Stimulated activated memory B cell treated with anti-CD40 and anti-IgM and Interleukin-4, amounts not matched to agents 10 μg/mL and 1 μg/mL and 100 μg/mL, for 72 hours (primary cell): ENCODE results near the gene TNIK.

Source experiments
- ATAC-seq: fragments of 150-1000 bp; cut with Tn5 transposase; 2 replicates; pipeline ENCODE4 v1.10.0; 2021
- H3K27ac Mint-ChIP-seq: one replicate; pipeline ENCODE4 v1.8.0; 2022; ENCODE audit warnings: mild to moderate bottlenecking, mixed read lengths
- H3K27me3 Mint-ChIP-seq: one replicate; pipeline ENCODE4 v1.8.0; 2022; ENCODE audit warnings: mixed read lengths
- H3K36me3 Mint-ChIP-seq: one replicate; pipeline ENCODE4 v1.8.0; 2022; ENCODE audit warnings: mixed read lengths
- H3K4me1 Mint-ChIP-seq: one replicate; pipeline ENCODE4 v1.8.0; 2022; ENCODE audit warnings: mixed read lengths
- H3K4me3 Mint-ChIP-seq: one replicate; pipeline ENCODE4 v1.8.0; 2022; ENCODE audit warnings: mild to moderate bottlenecking, moderate library complexity, mixed read lengths
- H3K9me3 Mint-ChIP-seq: one replicate; pipeline ENCODE4 v1.8.0; 2022; ENCODE audit warnings: mixed read lengths

The TNIK gene

GRCh38 chr3:171227828-171228227, 232.4 kb downstream of the TNIK start:
- H3K27me3 Mint-ChIP-seq = no peaks in the 10 kb centered on the region
- no peaks in the 10 kb centered on the region for H3K4me1 Mint-ChIP-seq
- H3K4me3 Mint-ChIP-seq = no peak overlapping the region
- H3K9me3 Mint-ChIP-seq = no peaks in the 10 kb centered on the region
- no peak for ATAC-seq
- no peaks in the 10 kb centered on the region for H3K36me3 Mint-ChIP-seq
- no peak overlapping the region for H3K27ac Mint-ChIP-seq

GRCh38 chr3:171227359-171227758, 232.8 kb downstream of the TNIK start:
- no peak for ATAC-seq
- Mint-ChIP-seq H3K36me3 (no peaks in the 10 kb centered on the region), H3K4me3 (no peak overlapping the region), H3K27me3 (no peaks in the 10 kb centered on the region), H3K4me1 (no peaks in the 10 kb centered on the region), H3K9me3 (no peaks in the 10 kb centered on the region), H3K27ac (no peak overlapping the region)

GRCh38 chr3:171226794-171227193, 233.4 kb downstream of the TNIK start:
- Mint-ChIP-seq H3K4me3 (no peak overlapping the region), H3K9me3 (no peaks in the 10 kb centered on the region), H3K27me3 (no peaks in the 10 kb centered on the region), H3K27ac (no peak overlapping the region), H3K4me1 (no peaks in the 10 kb centered on the region), H3K36me3 (no peaks in the 10 kb centered on the region)
- no peak for ATAC-seq

DNA sequence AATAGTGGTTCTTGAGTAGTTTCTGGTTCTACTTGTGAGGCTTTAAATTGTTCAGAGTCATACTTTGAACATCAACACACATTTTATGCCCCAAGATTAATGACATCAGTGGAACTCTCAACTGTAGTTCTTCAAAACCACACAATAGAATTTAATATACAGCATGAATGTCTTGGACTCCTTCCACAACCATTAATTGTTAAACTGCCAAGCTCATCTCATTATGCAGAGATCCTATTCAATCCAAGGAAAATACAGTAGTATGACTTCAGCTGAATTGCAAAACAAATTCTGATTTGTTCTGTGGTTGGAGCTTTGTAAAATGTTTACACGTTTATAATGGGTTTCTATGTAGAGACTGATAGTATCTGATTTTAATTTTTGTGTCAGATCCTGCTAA, 234.5 kb downstream of the TNIK start:
- no peaks in the 10 kb centered on the region for H3K4me1 Mint-ChIP-seq
- H3K27ac Mint-ChIP-seq = no peak overlapping the region

GRCh38 chr3:171225165-171225564, 235.0 kb downstream of the TNIK start:
- ATAC-seq = no peak
- no peak overlapping the region for H3K27ac Mint-ChIP-seq
- no peaks in the 10 kb centered on the region for H3K9me3 Mint-ChIP-seq
- H3K4me3 Mint-ChIP-seq = no peak overlapping the region
- H3K36me3 Mint-ChIP-seq = no peaks in the 10 kb centered on the region
- no peaks in the 10 kb centered on the region for H3K4me1 Mint-ChIP-seq
- H3K27me3 Mint-ChIP-seq = no peaks in the 10 kb centered on the region

More for the DNA sequence above, 234.5 kb downstream of the TNIK start:
- H3K4me3 Mint-ChIP-seq = no peak overlapping the region
- H3K9me3 Mint-ChIP-seq = no peaks in the 10 kb centered on the region
- no peaks in the 10 kb centered on the region for H3K36me3 Mint-ChIP-seq
- no peaks in the 10 kb centered on the region for H3K27me3 Mint-ChIP-seq
- ATAC-seq = no peak

DNA sequence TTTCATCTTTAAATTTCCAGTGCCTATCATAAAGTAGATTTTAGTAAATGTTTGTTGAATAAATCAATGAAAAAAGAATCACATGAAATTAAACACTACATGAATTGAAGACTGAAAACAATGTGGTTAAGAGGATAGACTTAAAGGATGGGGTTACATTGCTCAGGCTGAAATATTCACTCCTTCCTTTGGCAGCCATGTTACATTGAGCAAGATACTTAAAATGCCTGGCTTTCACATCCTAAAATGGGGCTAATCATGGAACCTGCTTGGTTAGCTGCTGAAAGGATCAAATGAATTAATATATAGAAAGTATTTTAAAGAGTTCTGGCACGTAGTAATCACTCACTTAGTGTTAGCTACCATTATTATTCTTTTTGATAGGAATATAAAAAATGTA, 236.8 kb downstream of the TNIK start:
- H3K27ac Mint-ChIP-seq = no peak overlapping the region
- no peaks in the 10 kb centered on the region for H3K9me3 Mint-ChIP-seq
- H3K4me1 Mint-ChIP-seq = no peaks in the 10 kb centered on the region
- no peak for ATAC-seq
- no peaks in the 10 kb centered on the region for H3K27me3 Mint-ChIP-seq
- no peaks in the 10 kb centered on the region for H3K36me3 Mint-ChIP-seq
- no peak overlapping the region for H3K4me3 Mint-ChIP-seq

DNA sequence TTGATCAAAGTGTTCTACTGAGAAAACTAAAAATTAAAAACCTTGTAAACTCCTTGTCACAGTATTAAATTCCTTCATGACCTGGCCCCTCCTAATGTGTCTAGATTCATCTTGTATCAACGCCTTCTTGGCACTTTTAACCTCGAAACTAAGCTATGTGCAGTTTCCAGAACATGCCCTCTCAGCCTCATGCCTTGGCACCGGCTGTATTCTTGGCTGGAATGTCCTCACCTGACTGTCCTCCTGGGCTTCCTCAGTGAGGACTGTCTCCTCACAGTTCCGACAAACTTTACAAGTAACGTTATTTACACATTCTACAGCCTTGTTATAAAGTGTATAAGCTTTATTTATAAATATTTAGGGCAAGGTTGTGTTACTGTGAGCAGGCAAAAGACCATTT, 237.2 kb downstream of the TNIK start:
- H3K36me3 Mint-ChIP-seq = no peaks in the 10 kb centered on the region
- H3K27ac Mint-ChIP-seq = no peak overlapping the region
- no peak for ATAC-seq
- no peak overlapping the region for H3K4me3 Mint-ChIP-seq
- H3K9me3 Mint-ChIP-seq = no peaks in the 10 kb centered on the region
- H3K4me1 Mint-ChIP-seq = no peaks in the 10 kb centered on the region
- no peaks in the 10 kb centered on the region for H3K27me3 Mint-ChIP-seq

DNA sequence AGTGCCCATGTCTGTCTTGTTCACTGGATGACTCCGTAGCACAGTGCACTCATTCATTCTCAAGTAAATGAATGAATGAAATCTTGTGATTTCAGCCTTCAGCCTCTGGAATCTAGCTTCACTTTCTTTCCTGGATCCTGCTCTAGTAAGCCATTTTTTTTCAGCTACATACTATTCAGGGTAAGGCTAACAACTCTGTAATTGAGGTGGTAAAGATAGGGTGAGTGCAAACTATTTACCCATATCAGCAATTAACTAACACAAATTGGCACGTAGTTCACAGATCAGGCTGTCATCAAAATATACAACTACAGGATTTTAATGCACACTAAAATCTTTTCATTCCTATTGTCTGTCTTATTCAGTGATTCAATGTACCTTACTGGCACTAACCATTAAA, 238.6 kb downstream of the TNIK start:
- H3K4me1 Mint-ChIP-seq = no peaks in the 10 kb centered on the region
- no peaks in the 10 kb centered on the region for H3K27me3 Mint-ChIP-seq

DNA sequence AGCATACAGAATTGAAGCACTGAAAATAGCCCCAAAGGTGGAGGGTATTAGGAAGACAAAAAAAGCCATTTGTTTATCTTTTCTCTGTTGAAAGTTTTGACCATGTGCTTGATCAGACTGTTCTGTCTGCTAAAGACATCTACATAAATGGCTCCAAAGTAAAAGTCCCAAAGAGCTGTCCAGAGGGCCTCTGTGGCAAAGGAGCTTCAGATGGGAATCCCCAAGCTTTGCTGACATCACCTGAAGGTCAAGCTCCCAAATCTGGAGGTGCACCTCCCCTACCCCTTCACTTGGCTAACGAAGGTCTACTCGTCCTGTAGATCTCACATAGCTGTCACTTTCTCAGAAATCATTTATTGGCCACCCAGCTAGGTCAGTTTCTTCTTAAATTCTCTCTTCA, 239.1 kb downstream of the TNIK start:
- no peak for ATAC-seq
- Mint-ChIP-seq H3K9me3 (no peaks in the 10 kb centered on the region), H3K27ac (no peak overlapping the region), H3K4me1 (no peaks in the 10 kb centered on the region), H3K27me3 (no peaks in the 10 kb centered on the region), H3K36me3 (no peaks in the 10 kb centered on the region), H3K4me3 (no peak overlapping the region)

More for the DNA sequence above, 238.6 kb downstream of the TNIK start:
- Mint-ChIP-seq H3K36me3 (no peaks in the 10 kb centered on the region), H3K27ac (no peak overlapping the region), H3K4me3 (no peak overlapping the region), H3K9me3 (no peaks in the 10 kb centered on the region)
- ATAC-seq = no peak

DNA sequence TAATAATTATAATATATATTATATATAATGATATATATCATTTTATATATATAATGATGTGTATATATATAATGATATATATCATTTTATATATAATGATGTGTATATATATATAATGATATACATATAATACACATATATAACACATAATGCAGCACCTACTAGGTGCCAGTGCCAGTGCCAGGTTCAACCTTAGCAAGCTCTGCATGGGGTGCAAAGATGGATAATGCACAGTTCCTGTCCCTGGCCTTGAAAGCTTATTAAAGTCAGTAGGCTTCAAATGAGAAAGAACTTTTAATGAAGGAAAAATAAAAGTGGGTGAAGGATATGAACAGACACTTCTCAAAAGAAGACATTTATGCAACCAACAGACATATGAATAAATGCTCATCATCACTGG, 240.9 kb downstream of the TNIK start:
- H3K27me3 Mint-ChIP-seq = no peaks in the 10 kb centered on the region
- no peak overlapping the region for H3K4me3 Mint-ChIP-seq
- no peak overlapping the region for H3K27ac Mint-ChIP-seq
- no peaks in the 10 kb centered on the region for H3K4me1 Mint-ChIP-seq
- ATAC-seq = no peak
- no peaks in the 10 kb centered on the region for H3K36me3 Mint-ChIP-seq
- no peaks in the 10 kb centered on the region for H3K9me3 Mint-ChIP-seq

DNA sequence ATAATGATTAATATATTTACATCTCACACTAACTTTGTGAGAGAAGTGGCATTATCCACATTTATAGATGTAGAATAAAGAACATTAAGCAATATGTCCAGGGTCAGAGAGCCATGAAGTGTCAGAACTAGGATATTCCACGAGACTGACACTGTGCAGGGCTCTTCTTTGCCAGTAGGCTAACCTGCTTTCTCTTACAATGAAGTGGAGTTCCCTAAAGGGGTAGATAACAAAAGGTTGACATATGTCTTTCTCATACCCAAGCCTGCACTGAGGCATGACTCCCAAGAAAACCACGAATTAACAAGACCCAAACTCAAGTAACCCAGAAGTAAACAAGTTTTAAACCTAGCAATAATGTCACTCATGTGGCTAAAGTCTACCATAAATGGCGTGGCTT, 242.1 kb downstream of the TNIK start:
- Mint-ChIP-seq H3K27me3 (no peaks in the 10 kb centered on the region), H3K4me1 (no peaks in the 10 kb centered on the region), H3K36me3 (no peaks in the 10 kb centered on the region), H3K27ac (no peak overlapping the region), H3K9me3 (no peaks in the 10 kb centered on the region), H3K4me3 (no peak overlapping the region)
- no peak for ATAC-seq

GRCh38 chr3:171213907-171214306, 246.3 kb downstream of the TNIK start:
- no peaks in the 10 kb centered on the region for H3K9me3 Mint-ChIP-seq
- no peaks in the 10 kb centered on the region for H3K36me3 Mint-ChIP-seq
- no peaks in the 10 kb centered on the region for H3K27me3 Mint-ChIP-seq
- no peak overlapping the region for H3K4me3 Mint-ChIP-seq
- no peak for ATAC-seq
- H3K4me1 Mint-ChIP-seq = no peaks in the 10 kb centered on the region
- H3K27ac Mint-ChIP-seq = no peak overlapping the region

DNA sequence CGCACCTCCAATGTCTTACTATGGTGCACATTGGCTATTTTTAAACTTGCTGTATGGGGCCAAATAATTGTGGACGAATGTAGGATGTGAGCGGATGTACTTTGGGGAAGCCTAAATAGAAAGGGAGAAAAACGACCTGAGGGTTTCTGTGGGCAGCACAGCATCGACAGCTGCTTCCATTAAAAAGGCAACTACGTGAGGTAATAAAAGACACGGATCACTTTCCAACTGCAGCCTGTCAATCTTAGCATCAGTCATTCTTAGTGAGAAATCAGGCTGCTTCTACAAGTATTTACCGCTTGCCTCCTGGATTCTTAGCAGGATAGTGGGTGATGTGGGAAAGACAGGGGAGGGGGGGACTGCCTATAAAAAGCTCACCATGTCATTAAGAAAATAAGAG, 247.0 kb downstream of the TNIK start:
- Mint-ChIP-seq H3K27me3 (no peaks in the 10 kb centered on the region), H3K27ac (no peak overlapping the region), H3K36me3 (no peaks in the 10 kb centered on the region), H3K9me3 (no peaks in the 10 kb centered on the region), H3K4me3 (no peak overlapping the region), H3K4me1 (no peaks in the 10 kb centered on the region)
- no peak for ATAC-seq

GRCh38 chr3:171212648-171213047, 247.6 kb downstream of the TNIK start:
- no peak for ATAC-seq
- no peaks in the 10 kb centered on the region for H3K36me3 Mint-ChIP-seq
- no peaks in the 10 kb centered on the region for H3K27me3 Mint-ChIP-seq
- no peaks in the 10 kb centered on the region for H3K4me1 Mint-ChIP-seq
- H3K4me3 Mint-ChIP-seq = no peak overlapping the region
- no peak overlapping the region for H3K27ac Mint-ChIP-seq
- no peaks in the 10 kb centered on the region for H3K9me3 Mint-ChIP-seq

- Mint-ChIP-seq H3K27ac (no peak overlapping the region), H3K4me1 (no peaks in the 10 kb centered on the region), H3K27me3 (no peaks in the 10 kb centered on the region)
Measured at GRCh38 chr3:171206283-171206682, 253.9 kb downstream of the TNIK start.

GRCh38 chr3:171204942-171205341, 255.3 kb downstream of the TNIK start:
- no peaks in the 10 kb centered on the region for H3K4me1 Mint-ChIP-seq
- H3K27me3 Mint-ChIP-seq = no peaks in the 10 kb centered on the region
- no peak for ATAC-seq
- H3K9me3 Mint-ChIP-seq = no peaks in the 10 kb centered on the region
- H3K4me3 Mint-ChIP-seq = no peak overlapping the region
- no peak overlapping the region for H3K27ac Mint-ChIP-seq
- H3K36me3 Mint-ChIP-seq = no peaks in the 10 kb centered on the region

More at GRCh38 chr3:171206283-171206682, 253.9 kb downstream of the TNIK start:
- Mint-ChIP-seq H3K4me3 (no peak overlapping the region), H3K9me3 (no peaks in the 10 kb centered on the region), H3K36me3 (no peaks in the 10 kb centered on the region)
- ATAC-seq = no peak

GRCh38 chr3:171201825-171202224, 258.4 kb downstream of the TNIK start:
- no peak overlapping the region for H3K4me3 Mint-ChIP-seq
- no peaks in the 10 kb centered on the region for H3K4me1 Mint-ChIP-seq
- H3K27ac Mint-ChIP-seq = no peak overlapping the region
- H3K27me3 Mint-ChIP-seq = no peaks in the 10 kb centered on the region
- no peak for ATAC-seq
- H3K9me3 Mint-ChIP-seq = no peaks in the 10 kb centered on the region
- H3K36me3 Mint-ChIP-seq = no peaks in the 10 kb centered on the region
